CD14-positive monocyte (primary cell): ENCODE measurements around the gene TCN2. TPM values are rescaled to one million over a fixed set of nuclear protein-coding genes. Genes with fewer than 3 reads are reported as not detected.

Experiments used
- DNase-seq, 3 donors: peaks; one replicate each; pipeline ENCODE4 v3.0.0-alpha.2; 2011 to 2022
- H2AFZ ChIP-seq: 2 replicates; pipeline ENCODE4 v1.6.0; 2012; ENCODE audit warnings: mild to moderate bottlenecking, low read depth, low read length, inconsistent platforms; ENCODE audit not compliant: insufficient read depth, poor library complexity, severe bottlenecking
- H3K27ac ChIP-seq, 2 donors: 1 replicate in 1 of 2; 2 replicates in 1 of 2; pipeline ENCODE4 v1.5.1; 2012 to 2013; ENCODE audit warnings: low read length in 2 of 2, control low read depth in 1 of 2, inconsistent platforms in 1 of 2, low read depth in 1 of 2, mild to moderate bottlenecking in 1 of 2
- H3K27me3 ChIP-seq, 2 donors: one replicate each; pipeline versions ENCODE4 v1.6.0 to v1.6.1; 2011 to 2013; ENCODE audit warnings: low read length in 2 of 2; ENCODE audit not compliant: control insufficient read depth in 2 of 2, insufficient read depth in 2 of 2
- H3K36me3 ChIP-seq, 2 donors: replicated peaks in 1 of 2; 1 replicate in 1 of 2; 2 replicates in 1 of 2; pipeline versions ENCODE4 v1.5.1 to v1.6.1; 2012 to 2013; ENCODE audit warnings: low read length in 2 of 2, control low read depth in 1 of 2, inconsistent platforms in 1 of 2, mild to moderate bottlenecking in 1 of 2; ENCODE audit not compliant: insufficient read depth in 2 of 2, control insufficient read depth in 1 of 2
- H3K4me1 ChIP-seq, 2 donors: 1 replicate in 1 of 2; 2 replicates in 1 of 2; pipeline versions ENCODE4 v1.5.1 to v1.6.1; 2012 to 2013; ENCODE audit warnings: low read length in 2 of 2, control low read depth in 1 of 2, inconsistent platforms in 1 of 2, mild to moderate bottlenecking in 1 of 2, moderate library complexity in 1 of 2; ENCODE audit not compliant: insufficient read depth in 2 of 2, control insufficient read depth in 1 of 2
- H3K4me2 ChIP-seq: replicated peaks from 2 replicates; pipeline ENCODE3; 2012; ENCODE audit warnings: low read length, moderate library complexity, mild to moderate bottlenecking; ENCODE audit not compliant: poor library complexity, severe bottlenecking; ENCODE audit errors: extremely low read depth
- H3K4me3 ChIP-seq, 3 experiments: fragments of 200-600 bp in 1 of 3; sonication (generic) in 1 of 3; replicated peaks in 1 of 3; 1 replicate in 2 of 3; 2 replicates in 1 of 3; pipeline ENCODE4 v1.5.1; 2011 to 2013; ENCODE audit warnings: low read length in 3 of 3, mild to moderate bottlenecking in 3 of 3, control low read depth in 2 of 3, low read depth in 2 of 3, inconsistent platforms in 1 of 3, moderate library complexity in 1 of 3
- H3K79me2 ChIP-seq: 2 replicates; pipeline ENCODE4 v1.6.0; 2012; ENCODE audit warnings: mild to moderate bottlenecking, control low read depth, inconsistent platforms, low read length, moderate library complexity; ENCODE audit not compliant: insufficient read depth
- H3K9ac ChIP-seq: 2 replicates; pipeline ENCODE4 v1.6.0; 2017; ENCODE audit warnings: low read length, mild to moderate bottlenecking; ENCODE audit not compliant: insufficient read depth, poor library complexity, severe bottlenecking
- H3K9me3 ChIP-seq, 2 donors: replicated peaks in 1 of 2; 1 replicate in 1 of 2; 2 replicates in 1 of 2; pipeline versions ENCODE4 v1.5.1 to v1.6.1; 2012 to 2013; ENCODE audit warnings: low read length in 2 of 2, control low read depth in 1 of 2; ENCODE audit not compliant: control insufficient read depth in 1 of 2, insufficient read depth in 1 of 2
- H4K20me1 ChIP-seq: 2 replicates; pipeline ENCODE4 v1.6.0; 2012; ENCODE audit warnings: mild to moderate bottlenecking, low read length, control low read depth, moderate library complexity; ENCODE audit not compliant: insufficient read depth
- H3K27ac Mint-ChIP-seq, 7 donors: one replicate each; pipeline ENCODE4 v1.8.0; 2020; ENCODE audit warnings: mild to moderate bottlenecking in 7 of 7, mixed read lengths in 7 of 7, moderate library complexity in 6 of 7, inconsistent platforms in 2 of 7
- H3K27me3 Mint-ChIP-seq, 3 donors: one replicate each; pipeline ENCODE4 v1.8.0; 2021 to 2022; ENCODE audit warnings: low read depth in 3 of 3, mild to moderate bottlenecking in 3 of 3, mixed read lengths in 3 of 3, moderate library complexity in 3 of 3, inconsistent platforms in 1 of 3
- H3K36me3 Mint-ChIP-seq, 2 donors: one replicate each; pipeline ENCODE4 v1.8.0; 2020; ENCODE audit warnings: mixed read lengths in 2 of 2, inconsistent platforms in 1 of 2, mild to moderate bottlenecking in 1 of 2
- H3K4me1 Mint-ChIP-seq: one replicate; pipeline ENCODE4 v1.8.0; 2020; ENCODE audit warnings: mild to moderate bottlenecking, mixed read lengths
- H3K4me3 Mint-ChIP-seq, 2 donors: one replicate each; pipeline ENCODE4 v1.8.0; 2020; ENCODE audit warnings: mild to moderate bottlenecking in 2 of 2, mixed read lengths in 2 of 2, moderate library complexity in 1 of 2
- H3K9me3 Mint-ChIP-seq, 7 donors: one replicate each; pipeline ENCODE4 v1.8.0; 2020 to 2022; ENCODE audit warnings: mixed read lengths in 7 of 7, mild to moderate bottlenecking in 6 of 7, moderate library complexity in 6 of 7, inconsistent platforms in 2 of 7
- CTCF ChIP-seq: fragments of 200-600 bp; IDR thresholded peaks from one replicate; pipeline ENCODE4 v1.8.0; 2022; ENCODE audit warnings: antibody characterized with exemption, mild to moderate bottlenecking
- WGBS: methylation state at CpG from one replicate; pipeline ENCODE4 v1.1.5; 2013; ENCODE audit warnings: missing lambda C conversion rate; ENCODE audit not compliant: insufficient coverage; 5-methylcytosine and 5-hydroxymethylcytosine counted together
- intact Hi-C, 2 donors: fragments of 100-400 bp; cut with micrococcal nuclease; formaldehyde crosslinking; loops; one replicate each; pipeline versions ENCODE4 v1.15.0 to v1.15.1; 2023
- polyA plus RNA-seq, 3 donors: library from polyadenylated mRNA; depleted of rRNA in 1 of 3; unstranded in 2 of 3; stranded (reverse) in 1 of 3; fragments of 300-500 nt in 2 of 3; fragments of >200 nt in 1 of 3; fragmentation: Illumina TruSeq in 2 of 3; gene quantifications; 1 replicate in 2 of 3; 2 replicates in 1 of 3; pipeline ENCODE4 v1.2.3, GENCODE V29; 2012 to 2021

TCN2 gene
- polyA plus RNA-seq, 3 donors: 27.1 to 51.7 (median 45.0) TPM

DNA sequence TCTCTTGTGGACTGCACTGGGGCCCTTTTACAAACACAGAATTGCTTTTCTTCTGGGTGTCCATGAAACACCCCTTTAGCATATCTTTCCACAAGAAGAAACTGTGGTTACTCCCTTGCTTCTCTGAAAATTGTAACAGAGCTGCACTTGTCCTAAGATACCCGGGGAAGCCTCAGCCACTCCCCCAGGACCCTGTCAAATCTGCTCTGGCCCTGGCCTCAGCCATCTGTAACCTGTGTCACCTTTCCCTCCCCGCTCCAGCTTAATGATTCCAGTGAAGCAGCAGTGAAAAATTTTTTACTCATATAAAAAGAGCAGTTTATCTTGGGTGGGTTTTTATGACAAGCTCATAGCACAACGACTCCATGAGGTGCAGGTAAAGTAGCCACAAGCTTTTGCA lies 64.1 kb downstream of the TCN2 start:
- Mint-ChIP-seq H3K4me1 (peaks cover 23% of the 10 kb centered on the region), H3K9me3 (peaks cover 0 to 2% (median 0%) of the 10 kb centered on the region in 7 donors), H3K27me3 (peaks cover 12 to 25% (median 17%) of the 10 kb centered on the region in 3 donors), H3K36me3 (peaks cover 2 to 5% of the 10 kb centered on the region in 2 donors), H3K4me3 (no peak overlapping the region), H3K27ac (no peak overlapping the region)
- peaks cover 19 to 21% of the 10 kb centered on the region in 2 donors for H3K4me1 ChIP-seq
- H4K20me1 ChIP-seq: no peaks in the 10 kb centered on the region
- H3K79me2 ChIP-seq: peaks cover 4% of the 10 kb centered on the region
- intact Hi-C loops: no loop called here
- DNase-seq: no peak
- H3K27me3 ChIP-seq: peaks cover 6 to 11% of the 10 kb centered on the region in 2 donors
- H3K4me3 ChIP-seq: no peak overlapping the region
- H3K27ac ChIP-seq: no peak overlapping the region
- no peak for TF ChIP-seq CTCF
- WGBS: no CpG with 5 or more reads among the region's 3 CpGs
- H2AFZ ChIP-seq: no peak overlapping the region
- H3K9me3 ChIP-seq: no peaks in the 10 kb centered on the region
- no peaks in the 10 kb centered on the region for H3K36me3 ChIP-seq
- H3K9ac ChIP-seq: no peak overlapping the region
- no peak overlapping the region for H3K4me2 ChIP-seq

DNA sequence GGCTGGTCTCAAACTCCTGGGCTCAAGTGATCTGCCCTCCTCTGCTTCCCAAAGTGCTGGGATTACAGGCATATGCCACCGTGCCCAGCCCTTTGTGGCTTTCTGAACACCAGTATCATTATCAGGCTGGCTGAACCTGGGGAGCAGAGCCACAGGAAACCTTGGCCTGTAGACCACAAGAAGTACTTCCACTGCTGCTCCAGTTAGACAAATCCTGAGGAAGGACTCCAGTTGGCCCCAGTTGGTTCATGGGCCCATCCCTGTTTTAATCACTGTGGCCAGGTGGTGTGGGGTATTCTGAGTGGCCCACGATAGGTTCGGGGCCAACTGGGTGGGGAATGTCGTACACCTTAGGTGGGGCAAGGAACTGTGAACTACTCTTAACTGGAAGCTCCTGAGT lies 66.2 kb downstream of the TCN2 start:
- Histone ChIP-seq H3K4me3 (no peak overlapping the region), H2AFZ (no peak overlapping the region), H3K36me3 (no peaks in the 10 kb centered on the region), H3K27ac (no peak overlapping the region), H3K4me1 (peaks cover 2 to 4% of the 10 kb centered on the region in 2 donors), H3K27me3 (peaks cover 6 to 10% of the 10 kb centered on the region in 2 donors), H3K79me2 (no peaks in the 10 kb centered on the region), H3K9ac (no peak overlapping the region), H4K20me1 (no peaks in the 10 kb centered on the region), H3K4me2 (no peak overlapping the region), H3K9me3 (no peaks in the 10 kb centered on the region)
- intact Hi-C loops: no loop called here
- Mint-ChIP-seq H3K27me3 (peaks cover 11 to 26% (median 17%) of the 10 kb centered on the region in 3 donors), H3K36me3 (peaks cover 2 to 5% of the 10 kb centered on the region in 2 donors), H3K4me1 (peaks cover 12% of the 10 kb centered on the region), H3K9me3 (peaks cover 0 to 2% (median 0%) of the 10 kb centered on the region in 7 donors), H3K4me3 (no peak overlapping the region), H3K27ac (no peak overlapping the region)
- DNase-seq: no peak
- 50% methylated on average over 2 of the region's 4 CpGs for WGBS
- no peak for TF ChIP-seq CTCF
